GM21576 (cell line): Measurements from ENCODE around the gene GSDMA.

ENCODE experiments used
- ATAC-seq: cut with Tn5 transposase; IDR thresholded peaks from one replicate; pipeline ENCODE4 v1.9.1; 2021; ENCODE audit warnings: mild to moderate bottlenecking, moderate library complexity; ENCODE audit not compliant: unreplicated experiment

Gene GSDMA, protein sequence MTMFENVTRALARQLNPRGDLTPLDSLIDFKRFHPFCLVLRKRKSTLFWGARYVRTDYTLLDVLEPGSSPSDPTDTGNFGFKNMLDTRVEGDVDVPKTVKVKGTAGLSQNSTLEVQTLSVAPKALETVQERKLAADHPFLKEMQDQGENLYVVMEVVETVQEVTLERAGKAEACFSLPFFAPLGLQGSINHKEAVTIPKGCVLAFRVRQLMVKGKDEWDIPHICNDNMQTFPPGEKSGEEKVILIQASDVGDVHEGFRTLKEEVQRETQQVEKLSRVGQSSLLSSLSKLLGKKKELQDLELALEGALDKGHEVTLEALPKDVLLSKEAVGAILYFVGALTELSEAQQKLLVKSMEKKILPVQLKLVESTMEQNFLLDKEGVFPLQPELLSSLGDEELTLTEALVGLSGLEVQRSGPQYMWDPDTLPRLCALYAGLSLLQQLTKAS

DNA sequence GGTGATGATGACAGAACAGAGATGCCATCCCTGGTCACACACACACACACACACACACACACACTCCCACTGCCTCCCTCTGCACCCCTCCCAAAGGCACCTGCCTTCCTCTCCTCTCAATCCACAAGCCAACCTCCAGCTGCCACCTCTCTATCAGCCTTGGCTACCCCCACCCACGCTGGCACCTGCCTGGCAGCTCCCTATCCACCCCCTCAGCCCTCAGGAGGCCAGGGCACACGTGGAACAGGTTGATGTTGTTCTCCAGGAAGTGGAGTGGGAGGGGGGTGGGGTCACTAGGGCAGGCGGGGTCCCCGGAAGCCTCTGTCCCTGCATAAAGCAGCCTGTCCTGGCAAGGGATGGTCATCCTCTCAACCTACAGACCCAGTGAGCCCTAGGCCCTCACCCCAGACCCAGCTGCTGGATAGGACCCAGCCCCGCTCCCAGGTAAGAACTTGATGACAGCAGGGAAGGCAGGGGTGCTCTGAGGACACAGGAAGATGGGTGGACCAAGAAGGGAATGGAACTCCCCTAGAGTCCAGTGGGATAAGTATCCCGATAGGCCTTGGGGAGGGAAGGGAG, at the start of gene GSDMA:
TSS of gene GSDMA (plus strand) at position 363 of the 579 bp plus-strand sequence. CDS start 2,684 bp downstream, outside the sequence.
- ATAC-seq: no peak

DNA sequence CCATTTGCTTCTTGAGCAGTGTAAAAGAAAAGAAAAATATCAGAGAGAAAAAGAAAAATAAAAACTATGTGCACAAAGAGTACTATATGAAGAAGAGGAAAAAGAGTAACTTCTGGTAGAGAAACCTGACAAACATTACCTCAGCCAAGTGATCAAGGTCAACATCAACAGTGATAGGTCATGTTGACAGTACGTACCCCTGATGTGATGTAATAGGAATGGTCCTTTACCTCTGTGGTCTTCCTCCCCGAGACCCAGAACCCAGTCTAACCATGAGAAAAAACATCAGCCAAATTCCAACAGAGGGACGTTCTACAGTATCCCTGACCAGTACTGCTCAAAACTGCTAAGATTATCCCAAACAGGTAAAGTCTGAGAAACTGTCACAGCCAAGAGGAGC, 48.8 kb upstream of the GSDMA start:
- no peak for ATAC-seq

- ATAC-seq: no peak
Observed at GRCh38 chr17:39915559-39915958, 47.2 kb upstream of the GSDMA start.

GRCh38 chr17:39916918-39917317, 45.9 kb upstream of the GSDMA start:
- ATAC-seq: no peak

GRCh38 chr17:39919087-39919683, 43.6 kb upstream of the GSDMA start:
- no peak for ATAC-seq

- ATAC-seq: no peak
Observed at GRCh38 chr17:39920218-39921210, 42.3 kb upstream of the GSDMA start.

DNA sequence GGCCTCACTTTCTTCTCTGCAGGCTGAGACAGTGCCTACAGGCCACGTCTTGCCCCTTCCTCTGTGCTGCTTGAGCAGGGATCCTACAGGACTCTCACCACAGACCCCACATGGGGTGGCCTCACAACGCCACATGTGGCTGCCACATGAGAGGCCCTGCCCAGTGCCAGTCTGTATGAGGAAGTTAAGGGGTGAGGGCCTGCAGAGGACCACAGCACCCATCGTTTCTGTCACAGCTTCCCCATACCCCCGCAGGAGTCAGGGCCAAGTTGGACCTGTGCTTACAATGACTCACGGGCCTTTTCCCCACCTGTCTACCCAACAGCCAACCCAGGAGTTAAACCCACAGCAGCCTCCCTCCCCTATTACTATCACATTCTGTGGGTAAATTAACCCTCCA, 41.5 kb upstream of the GSDMA start:
- ATAC-seq: no peak

DNA sequence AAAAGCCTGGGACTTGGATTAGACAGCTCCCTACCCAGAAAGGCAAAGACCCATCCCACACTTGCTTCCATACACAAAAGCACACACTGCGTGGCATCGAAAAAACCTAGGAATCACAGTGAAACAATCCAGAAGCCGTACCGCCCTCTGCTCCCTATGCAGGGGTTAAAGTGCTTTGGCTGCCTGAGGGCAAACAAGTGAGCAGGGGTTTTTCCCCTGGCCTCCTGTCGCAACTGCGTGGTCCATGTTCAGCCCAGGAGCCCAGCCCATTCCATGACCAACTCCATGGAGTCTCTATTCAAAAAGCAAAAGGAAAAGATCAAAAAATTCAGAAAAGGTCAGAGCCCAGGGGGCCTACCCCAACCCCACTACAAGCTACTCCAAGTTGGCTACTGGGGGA, 40.8 kb upstream of the GSDMA start:
- no peak for ATAC-seq

DNA sequence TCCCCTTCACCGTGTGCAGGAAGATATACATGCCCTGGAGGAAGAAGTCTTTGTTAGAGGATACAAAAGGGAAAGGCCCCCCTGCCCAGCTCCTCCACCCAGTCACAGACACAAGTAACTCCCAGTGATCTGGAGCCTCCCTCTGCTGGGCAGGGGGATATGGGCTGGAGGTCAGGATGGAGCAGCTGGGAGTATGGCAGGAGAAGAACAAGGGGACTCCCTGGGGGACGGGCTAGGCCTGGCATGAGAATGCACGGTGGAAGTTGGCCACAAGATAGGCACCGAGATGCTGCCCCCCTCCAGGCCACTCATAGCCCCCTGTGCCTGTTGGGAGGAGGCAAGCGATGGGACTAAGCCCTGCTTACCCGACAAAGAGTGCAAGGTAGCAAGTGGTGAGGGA, 39.6 kb upstream of the GSDMA start:
- no peak for ATAC-seq

DNA sequence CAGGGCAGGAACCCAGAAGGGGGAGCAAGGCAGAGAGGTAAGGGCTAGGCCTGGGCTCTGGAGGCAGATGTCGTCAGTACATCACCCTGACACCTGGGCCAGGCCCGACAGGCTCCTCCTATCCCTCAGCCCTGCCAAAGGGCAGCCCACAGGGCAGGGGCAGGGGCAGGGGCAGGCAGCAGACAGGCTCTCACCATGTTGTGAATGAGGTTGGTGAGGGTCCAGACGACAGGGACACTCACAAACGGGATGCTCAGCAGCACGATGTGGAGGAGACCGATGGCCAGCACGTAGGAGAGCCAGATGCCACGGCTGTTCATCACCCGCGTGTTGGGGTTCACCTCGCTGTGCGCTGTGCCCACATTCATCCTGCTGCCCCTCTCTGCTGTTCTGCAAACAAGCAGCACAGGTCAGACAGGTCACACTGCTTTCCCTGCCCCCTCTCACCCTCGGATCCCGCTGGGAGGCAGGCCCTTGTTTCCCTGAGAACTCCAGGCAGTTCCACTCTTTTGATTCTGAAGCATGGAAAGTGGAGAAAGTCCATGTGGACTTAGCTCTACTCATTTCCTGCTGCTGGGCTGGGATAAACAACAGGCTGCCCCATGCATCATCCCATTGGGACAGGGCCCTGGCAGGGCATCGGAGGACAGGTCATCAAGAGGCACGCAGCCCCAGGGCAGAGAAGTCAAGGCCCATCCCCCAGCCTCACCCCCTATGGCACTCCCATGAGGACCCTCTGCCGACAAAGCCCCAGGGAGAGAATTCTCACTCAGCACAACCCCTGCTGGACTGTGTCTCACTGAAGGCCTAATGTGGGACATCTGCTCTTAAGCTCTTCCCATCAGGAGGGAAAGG, 38.7 kb upstream of the GSDMA start:
- no peak for ATAC-seq

DNA sequence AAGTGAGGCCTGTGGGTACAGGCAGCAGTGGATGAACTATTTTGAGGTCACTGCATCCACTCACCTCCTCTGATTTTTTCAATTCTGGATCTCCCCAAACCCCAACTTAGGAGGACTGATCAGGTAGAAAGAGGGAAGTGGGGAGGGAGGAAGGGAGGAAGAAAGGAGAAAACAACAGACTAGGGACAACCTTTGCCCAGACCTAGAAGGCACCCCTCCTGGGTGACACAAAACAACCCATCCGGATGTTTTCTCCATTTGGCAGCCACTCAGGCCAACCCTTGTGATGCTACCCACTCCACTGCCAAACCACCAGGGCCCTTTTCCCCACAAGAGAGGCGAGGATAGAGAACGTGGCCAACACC, 38.1 kb upstream of the GSDMA start:
- no peak for ATAC-seq

DNA sequence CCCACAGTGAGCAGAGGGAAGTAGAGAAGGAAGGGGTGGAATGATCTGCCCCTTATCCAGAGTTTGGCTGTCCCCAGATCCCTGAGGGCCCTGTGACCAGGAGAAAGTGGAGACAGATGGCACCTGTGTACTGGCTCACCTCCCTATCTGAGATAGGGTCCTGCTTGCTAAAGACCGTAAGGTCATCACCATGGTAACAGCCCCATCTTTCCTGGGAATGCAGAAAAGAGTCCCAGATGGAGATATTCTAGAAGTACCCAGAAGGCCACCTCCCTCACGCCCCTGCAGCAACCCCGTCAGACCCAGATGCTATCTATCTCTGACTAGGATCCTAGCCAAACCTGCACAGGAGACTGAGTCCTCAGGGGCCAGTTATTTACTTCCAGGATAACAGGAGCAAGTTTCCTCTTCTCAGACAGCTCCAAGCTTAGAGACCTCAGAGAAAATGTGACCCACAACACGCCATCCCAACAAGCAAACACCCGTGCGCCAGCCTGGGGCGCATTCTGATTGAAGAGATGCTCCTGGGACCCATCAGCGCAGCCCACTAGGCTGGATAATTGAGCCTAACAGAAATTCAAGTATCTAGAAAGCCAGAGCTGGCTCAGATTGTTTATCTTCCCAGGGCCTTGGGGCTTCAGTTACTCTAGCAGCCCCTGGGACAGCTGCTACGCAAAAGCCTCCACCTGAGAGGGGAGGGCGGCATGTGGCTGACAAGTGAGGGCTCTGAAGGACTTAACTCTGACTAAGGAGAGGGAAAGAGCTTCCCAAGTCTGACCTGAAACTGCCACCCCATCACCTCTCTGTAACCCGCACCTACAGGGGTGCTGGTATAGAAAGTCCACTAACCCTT, 37.3 kb upstream of the GSDMA start:
- ATAC-seq: no peak

GRCh38 chr17:39926135-39926587, 36.6 kb upstream of the GSDMA start:
- ATAC-seq: no peak

DNA sequence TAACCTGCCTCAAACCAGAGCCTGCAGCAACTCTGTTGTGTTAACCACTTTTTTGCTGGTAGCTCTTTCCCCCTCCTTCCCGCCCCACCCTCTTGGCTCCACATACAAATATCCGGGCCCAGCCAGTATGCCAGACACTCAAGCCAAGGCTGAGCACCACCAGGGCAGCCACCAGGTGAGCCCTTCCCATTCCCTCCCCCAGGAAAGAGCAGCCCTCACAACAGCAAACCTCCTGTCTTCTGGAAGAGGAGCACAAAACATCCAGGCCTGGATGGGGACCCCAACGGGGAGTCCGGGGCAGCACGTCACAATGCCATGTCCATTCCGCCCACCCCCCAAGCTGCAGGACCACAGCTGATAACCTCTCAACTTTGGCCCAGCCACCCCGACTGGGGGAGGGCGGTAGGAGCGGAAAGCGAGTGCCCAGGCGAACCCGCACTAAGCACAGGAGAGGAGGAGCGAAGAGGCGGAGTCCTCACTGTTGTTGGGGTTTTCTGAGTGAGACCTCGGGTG, 36.2 kb upstream of the GSDMA start:
- ATAC-seq: no peak

GRCh38 chr17:39927101-39927928, 35.5 kb upstream of the GSDMA start, which contains the start of the genes LRRC3C and ORMDL3:
Gene LRRC3C (plus strand): TSS chr17:39927732. CDS start chr17:39941524, 13,792 bp downstream.
Gene ORMDL3 (minus strand): TSS chr17:39927601. CDS start chr17:39924203, 3,398 bp downstream.
- ATAC-seq: peak; percentile 82

DNA sequence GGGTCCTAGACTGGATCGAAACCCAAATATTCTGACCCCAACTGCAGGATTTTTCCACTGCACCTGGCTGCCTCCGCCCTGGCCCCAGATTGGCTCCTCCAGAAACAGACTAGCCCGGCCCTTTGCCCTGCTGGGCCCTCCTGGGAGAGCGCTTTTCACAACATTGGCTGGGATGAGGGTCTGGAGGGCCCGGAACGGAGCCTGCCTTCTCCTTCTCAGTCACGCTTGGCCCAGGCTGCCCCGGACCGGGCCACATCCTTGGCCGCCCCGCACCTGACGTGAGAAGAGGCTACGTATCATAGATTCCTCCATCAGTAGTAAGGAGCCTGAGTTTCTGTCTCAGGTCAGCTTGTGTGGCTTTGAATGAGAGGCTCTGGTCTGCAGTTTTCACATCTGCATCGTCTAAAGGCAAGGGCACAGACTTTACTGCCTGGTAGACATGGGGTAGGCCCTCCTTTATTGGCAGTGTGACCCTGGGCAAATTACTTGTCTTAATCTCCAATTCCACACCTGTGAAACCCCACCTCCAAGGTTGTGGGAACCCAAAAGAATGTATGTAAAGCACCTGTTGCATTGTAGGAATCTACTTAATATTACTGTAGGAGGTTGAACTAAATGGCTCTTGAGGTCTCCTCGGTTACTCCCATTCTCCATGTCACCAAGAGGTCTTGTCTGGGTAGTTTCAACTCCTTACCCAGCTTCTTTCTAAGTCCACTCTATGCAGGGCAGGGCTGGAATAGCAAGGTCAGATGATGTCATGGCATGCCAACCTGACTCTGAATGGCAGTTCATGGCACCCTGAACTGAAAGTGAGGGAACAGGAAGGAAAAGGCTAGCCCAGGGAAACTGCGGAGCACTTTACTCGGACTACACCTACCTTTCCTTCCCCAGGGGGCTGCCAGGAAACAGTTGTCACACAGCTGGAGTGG, 34.6 kb upstream of the GSDMA start:
- peak; percentile 5 for ATAC-seq
